Measurements from ENCODE around the gene GDPD5. TPM values are rescaled to one million over a fixed set of nuclear protein-coding genes. Genes with fewer than 3 reads are reported as not detected.
A peak's percentile ranks its signal among the peaks of the same experiment; 100 is the strongest.

The GDPD5 gene
- total RNA-seq, 1 experiment from 2014 or later, result 12.5 TPM

- no peak for DNase-seq
- no peaks in the 10 kb centered on the region for H3K36me3 ChIP-seq (replicated peaks; ENCODE audit: control insufficient read depth, insufficient read depth, low read length)
- H3K27me3 ChIP-seq (ENCODE audit: control insufficient read depth, insufficient read depth, low read length), result no peaks in the 10 kb centered on the region
- no peak overlapping the region for H3K4me3 ChIP-seq (ENCODE audit: insufficient read depth, low read depth, low read length)
Measured at GRCh38 chr11:75485742-75486141, 40.0 kb downstream of the GDPD5 start.

- Histone ChIP-seq H3K27me3 (ENCODE audit: control insufficient read depth, insufficient read depth, low read length) (no peaks in the 10 kb centered on the region), H3K36me3 (replicated peaks; ENCODE audit: control insufficient read depth, insufficient read depth, low read length) (no peaks in the 10 kb centered on the region), H3K4me3 (ENCODE audit: insufficient read depth, low read depth, low read length) (no peak overlapping the region)
- DNase-seq, result no peak
Measured at GRCh38 chr11:75482931-75483469, 42.7 kb downstream of the GDPD5 start.

- H3K4me3 ChIP-seq (ENCODE audit: insufficient read depth, low read depth, low read length), result no peak overlapping the region
- no peak for DNase-seq
- no peaks in the 10 kb centered on the region for H3K36me3 ChIP-seq (replicated peaks; ENCODE audit: control insufficient read depth, insufficient read depth, low read length)
- H3K27me3 ChIP-seq (ENCODE audit: control insufficient read depth, insufficient read depth, low read length), result no peaks in the 10 kb centered on the region
Measured at GRCh38 chr11:75481922-75482606, 43.7 kb downstream of the GDPD5 start.

GRCh38 chr11:75481223-75481921, 44.4 kb downstream of the GDPD5 start:
- no peak for DNase-seq
- Histone ChIP-seq H3K36me3 (replicated peaks; ENCODE audit: control insufficient read depth, insufficient read depth, low read length) (no peaks in the 10 kb centered on the region), H3K4me3 (ENCODE audit: insufficient read depth, low read depth, low read length) (no peak overlapping the region), H3K27me3 (ENCODE audit: control insufficient read depth, insufficient read depth, low read length) (no peaks in the 10 kb centered on the region)

- Histone ChIP-seq H3K36me3 (replicated peaks; ENCODE audit: control insufficient read depth, insufficient read depth, low read length) (no peaks in the 10 kb centered on the region), H3K4me3 (ENCODE audit: insufficient read depth, low read depth, low read length) (no peak overlapping the region), H3K27me3 (ENCODE audit: control insufficient read depth, insufficient read depth, low read length) (no peaks in the 10 kb centered on the region)
- DNase-seq, result no peak
Measured at GRCh38 chr11:75480185-75481175, 45.3 kb downstream of the GDPD5 start.

GRCh38 chr11:75479597-75480145, 46.1 kb downstream of the GDPD5 start:
- Histone ChIP-seq H3K36me3 (replicated peaks; ENCODE audit: control insufficient read depth, insufficient read depth, low read length) (no peaks in the 10 kb centered on the region), H3K27me3 (ENCODE audit: control insufficient read depth, insufficient read depth, low read length) (no peaks in the 10 kb centered on the region), H3K4me3 (ENCODE audit: insufficient read depth, low read depth, low read length) (no peak overlapping the region)
- no peak for DNase-seq

- no peak for DNase-seq
- H3K4me3 ChIP-seq (ENCODE audit: insufficient read depth, low read depth, low read length), result no peak overlapping the region
- no peaks in the 10 kb centered on the region for H3K36me3 ChIP-seq (replicated peaks; ENCODE audit: control insufficient read depth, insufficient read depth, low read length)
- H3K27me3 ChIP-seq (ENCODE audit: control insufficient read depth, insufficient read depth, low read length), result no peaks in the 10 kb centered on the region
Measured at GRCh38 chr11:75478783-75479596, 46.8 kb downstream of the GDPD5 start.

GRCh38 chr11:75477614-75477935, 48.2 kb downstream of the GDPD5 start:
- DNase-seq, result no peak
- no peak overlapping the region for H3K4me3 ChIP-seq (ENCODE audit: insufficient read depth, low read depth, low read length)
- H3K27me3 ChIP-seq (ENCODE audit: control insufficient read depth, insufficient read depth, low read length), result no peaks in the 10 kb centered on the region
- H3K36me3 ChIP-seq (replicated peaks; ENCODE audit: control insufficient read depth, insufficient read depth, low read length), result no peaks in the 10 kb centered on the region

- Histone ChIP-seq H3K4me3 (ENCODE audit: insufficient read depth, low read depth, low read length) (no peak overlapping the region), H3K36me3 (replicated peaks; ENCODE audit: control insufficient read depth, insufficient read depth, low read length) (no peaks in the 10 kb centered on the region), H3K27me3 (ENCODE audit: control insufficient read depth, insufficient read depth, low read length) (no peaks in the 10 kb centered on the region)
- no peak for DNase-seq
Measured at GRCh38 chr11:75476739-75477613, 48.8 kb downstream of the GDPD5 start.

GRCh38 chr11:75475767-75476650, 49.7 kb downstream of the GDPD5 start:
- no peak overlapping the region for H3K4me3 ChIP-seq (ENCODE audit: insufficient read depth, low read depth, low read length)
- H3K36me3 ChIP-seq (replicated peaks; ENCODE audit: control insufficient read depth, insufficient read depth, low read length), result no peaks in the 10 kb centered on the region
- no peaks in the 10 kb centered on the region for H3K27me3 ChIP-seq (ENCODE audit: control insufficient read depth, insufficient read depth, low read length)
- DNase-seq, result no peak

- peak overlapping the region; percentile 13; the same call in 1 of the 2 replicates for H3K4me3 ChIP-seq (ENCODE audit: insufficient read depth, low read depth, low read length)
- no peaks in the 10 kb centered on the region for H3K36me3 ChIP-seq (replicated peaks; ENCODE audit: control insufficient read depth, insufficient read depth, low read length)
- H3K27me3 ChIP-seq (ENCODE audit: control insufficient read depth, insufficient read depth, low read length), result no peaks in the 10 kb centered on the region
- DNase-seq, result peak; percentile 92
Measured at GRCh38 chr11:75474878-75475766, 50.6 kb downstream of the GDPD5 start.

Measured in H7 (cell line).